Fibroblast of villous mesenchyme (primary cell): ENCODE measurements around the gene RNF169. TPM values are rescaled to one million over a fixed set of nuclear protein-coding genes. Genes with fewer than 3 reads are reported as not detected.
"Not testable (repeated sequence)": the region's sequence is repeated elsewhere in the genome, so short reads cannot be mapped to it uniquely, and the experiment has no call there.

Experiments
- DNase-seq: peaks from one replicate; pipeline ENCODE4 v3.0.0-alpha.2; 2010; ENCODE audit warnings: low read depth
- H3K4me3 ChIP-seq: 2 replicates; pipeline ENCODE4 v1.5.1; 2011; ENCODE audit warnings: low read depth, mild to moderate bottlenecking, low read length
- CTCF ChIP-seq: IDR thresholded peaks from 2 replicates; pipeline ENCODE4 v1.5.1; 2012; ENCODE audit warnings: low read depth, mild to moderate bottlenecking, low read length; ENCODE audit not compliant: insufficient read depth
- total RNA-seq: library from RNA; depleted of rRNA; stranded (reverse); fragments of >200 nt; gene quantifications from 2 replicates; pipeline ENCODE4 v1.2.3, GENCODE V29; 2012

RNF169 gene
- total RNA-seq, 1 donor: 32.0 TPM

- TF ChIP-seq CTCF: no peak
Observed at GRCh38 chr11:74819400-74819799, 70.8 kb downstream of the RNF169 start.

DNA sequence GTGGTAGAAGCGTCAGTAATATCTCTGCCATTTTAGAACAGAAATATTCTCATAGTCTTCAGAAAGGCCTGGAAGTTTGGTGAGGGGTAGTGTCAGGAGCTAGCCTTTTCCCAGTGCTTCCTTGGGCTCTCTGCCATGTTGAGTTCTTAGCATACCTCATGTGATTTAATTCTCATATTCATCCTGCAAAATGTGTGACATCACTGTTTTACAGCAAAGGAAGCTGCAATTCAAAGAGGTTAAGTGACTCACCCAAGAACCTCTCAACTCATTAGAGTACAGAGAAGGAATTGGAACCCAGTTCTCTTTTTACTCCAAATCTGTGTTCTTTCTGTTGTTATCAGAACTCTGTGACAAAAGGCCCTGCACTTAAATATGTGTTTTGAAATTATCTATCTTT lies 72.1 kb downstream of the RNF169 start:
- no peak for TF ChIP-seq CTCF
- DNase-seq: peak; percentile 87
- no peak overlapping the region for H3K4me3 ChIP-seq

More at GRCh38 chr11:74819400-74819799, 70.8 kb downstream of the RNF169 start:
- H3K4me3 ChIP-seq: no peak overlapping the region
- DNase-seq: peak; percentile 22

- H3K4me3 ChIP-seq: no peak overlapping the region
- DNase-seq: peak; percentile 95
- no peak for TF ChIP-seq CTCF
Observed at GRCh38 chr11:74822170-74822569, 73.5 kb downstream of the RNF169 start.

DNA sequence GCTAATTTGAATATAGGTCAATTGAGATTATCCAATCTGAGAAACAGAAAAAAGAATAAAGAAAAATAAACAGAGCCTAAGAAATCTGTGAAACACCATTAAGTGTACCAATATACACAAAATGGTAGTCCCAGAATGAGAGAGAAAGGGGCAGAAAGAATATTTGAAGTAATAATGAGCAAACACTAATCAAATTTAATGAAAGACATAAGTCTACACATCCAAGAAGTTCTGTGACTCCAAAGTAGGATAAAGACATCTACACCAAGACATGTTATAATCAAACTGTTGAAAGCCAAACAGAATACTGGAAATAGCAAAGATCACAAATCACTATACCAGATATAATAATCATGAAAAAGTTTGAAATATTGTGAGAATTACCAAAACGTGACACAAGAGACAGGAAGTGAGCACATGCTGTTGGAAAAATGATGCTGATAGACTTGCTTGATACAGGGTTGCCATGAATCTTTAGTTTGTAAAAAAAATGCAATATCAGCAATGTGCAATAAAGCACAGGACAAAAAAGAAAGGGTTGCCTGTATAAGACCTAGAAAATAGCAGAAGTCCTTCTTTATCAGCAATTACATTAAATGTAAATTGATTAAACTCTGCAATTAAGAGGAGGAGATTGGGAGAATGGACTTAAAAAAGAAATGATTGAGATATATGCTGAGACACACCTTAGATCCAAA lies 75.8 kb downstream of the RNF169 start:
- H3K4me3 ChIP-seq: no peak overlapping the region
- no peak for DNase-seq
- no peak for TF ChIP-seq CTCF

GRCh38 chr11:74825596-74825995 lies 76.9 kb downstream of the RNF169 start:
- not testable (repeated sequence) for H3K4me3 ChIP-seq, DNase-seq

DNA sequence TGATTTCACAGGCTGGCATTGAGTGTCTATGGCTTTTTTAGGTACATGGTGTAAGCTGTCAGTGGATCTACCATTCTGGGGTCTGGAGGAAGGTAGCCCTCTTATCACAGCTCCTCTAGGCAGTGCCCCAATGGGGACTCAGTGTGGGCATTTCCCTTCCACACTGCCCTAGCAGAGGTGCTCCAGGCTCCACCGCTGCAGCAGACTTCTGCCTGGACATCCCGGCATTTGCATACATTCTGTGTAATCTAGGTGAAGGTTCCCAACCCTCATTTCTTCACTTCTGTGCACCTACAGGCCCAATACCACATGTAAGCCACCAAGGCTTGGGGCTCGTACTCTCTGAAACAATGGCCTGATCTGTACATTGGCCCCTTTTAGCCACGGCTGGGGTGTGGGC lies 78.3 kb downstream of the RNF169 start:
- no peak for TF ChIP-seq CTCF
- H3K4me3 ChIP-seq: no peak overlapping the region
- no peak for DNase-seq

DNA sequence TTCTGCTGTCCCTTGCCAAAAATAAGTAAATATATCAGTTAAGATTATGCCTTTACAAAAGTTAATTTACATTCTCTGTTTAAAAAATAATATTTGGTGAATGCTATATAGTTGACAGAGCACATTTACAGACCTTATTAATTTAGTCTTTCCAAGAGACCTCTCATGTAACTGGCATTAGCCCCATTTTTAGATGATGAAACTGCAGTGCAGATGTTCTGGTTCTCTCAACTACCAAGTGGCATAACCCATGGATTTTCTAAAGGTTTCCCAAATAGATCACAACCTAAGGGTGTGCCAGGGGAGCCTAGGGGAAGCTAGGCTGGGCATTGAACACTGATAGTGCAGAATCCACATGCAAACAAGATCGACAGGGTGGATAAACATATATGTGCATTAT lies 88.5 kb downstream of the RNF169 start:
- H3K4me3 ChIP-seq: no peak overlapping the region

More for the DNA sequence above, 88.5 kb downstream of the RNF169 start:
- DNase-seq: no peak
- no peak for TF ChIP-seq CTCF
